ENCODE data around the gene CLCA4. TPM values are rescaled to one million over a fixed set of nuclear protein-coding genes. Genes with fewer than 3 reads are reported as not detected.
A peak's percentile ranks its signal among the peaks of the same experiment; 100 is the strongest.
"Not testable (repeated sequence)": the region's sequence is repeated elsewhere in the genome, so short reads cannot be mapped to it uniquely, and the experiment has no call there.

CLCA4 gene
- total RNA-seq, 1 donor = not detected

DNA sequence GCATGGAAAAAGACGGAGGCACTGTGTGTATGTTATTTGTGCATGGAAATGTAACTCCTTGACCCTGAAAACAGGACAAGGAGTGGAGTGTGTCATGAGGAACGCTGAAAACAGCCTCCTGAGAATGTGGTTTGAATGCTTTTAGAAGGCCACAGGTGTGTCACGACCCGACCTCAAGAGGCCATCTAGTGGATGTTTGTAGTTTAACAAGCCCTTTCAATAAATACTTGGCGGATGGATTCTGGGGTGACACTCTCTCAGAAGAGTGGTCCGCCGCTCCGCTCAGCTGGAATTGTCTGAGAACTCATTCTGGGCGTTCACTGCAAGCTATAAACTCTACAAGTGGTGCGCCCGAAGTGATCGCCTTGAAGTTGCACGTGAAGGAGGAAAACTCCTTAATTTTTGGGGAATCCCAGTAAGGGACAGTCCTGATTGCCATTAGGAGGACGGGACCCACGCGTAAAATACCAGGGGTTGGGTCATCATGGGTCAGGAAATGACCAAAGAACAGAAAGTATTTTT is 44.7 kb upstream of the CLCA4 start:
- TF ChIP-seq, protein P1, sequence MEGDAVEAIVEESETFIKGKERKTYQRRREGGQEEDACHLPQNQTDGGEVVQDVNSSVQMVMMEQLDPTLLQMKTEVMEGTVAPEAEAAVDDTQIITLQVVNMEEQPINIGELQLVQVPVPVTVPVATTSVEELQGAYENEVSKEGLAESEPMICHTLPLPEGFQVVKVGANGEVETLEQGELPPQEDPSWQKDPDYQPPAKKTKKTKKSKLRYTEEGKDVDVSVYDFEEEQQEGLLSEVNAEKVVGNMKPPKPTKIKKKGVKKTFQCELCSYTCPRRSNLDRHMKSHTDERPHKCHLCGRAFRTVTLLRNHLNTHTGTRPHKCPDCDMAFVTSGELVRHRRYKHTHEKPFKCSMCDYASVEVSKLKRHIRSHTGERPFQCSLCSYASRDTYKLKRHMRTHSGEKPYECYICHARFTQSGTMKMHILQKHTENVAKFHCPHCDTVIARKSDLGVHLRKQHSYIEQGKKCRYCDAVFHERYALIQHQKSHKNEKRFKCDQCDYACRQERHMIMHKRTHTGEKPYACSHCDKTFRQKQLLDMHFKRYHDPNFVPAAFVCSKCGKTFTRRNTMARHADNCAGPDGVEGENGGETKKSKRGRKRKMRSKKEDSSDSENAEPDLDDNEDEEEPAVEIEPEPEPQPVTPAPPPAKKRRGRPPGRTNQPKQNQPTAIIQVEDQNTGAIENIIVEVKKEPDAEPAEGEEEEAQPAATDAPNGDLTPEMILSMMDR (IDR thresholded peaks at IDR 0.05; ENCODE audit: extremely low read depth, low read depth, low read length) = peak; percentile 61
- not testable (repeated sequence) for H3K9me3 ChIP-seq (ENCODE audit: low read depth, low read length); H3K27me3 ChIP-seq (ENCODE audit: insufficient read depth, low read length); H3K4me1 ChIP-seq (ENCODE audit: insufficient read depth, low read length); H3K79me2 ChIP-seq (ENCODE audit: insufficient read depth, low read length); H3K27ac ChIP-seq (ENCODE audit: low read depth, low read length); H4K20me1 ChIP-seq (ENCODE audit: insufficient read depth, low read length); H3K36me3 ChIP-seq (ENCODE audit: insufficient read depth, low read length); DNase-seq (ENCODE audit: insufficient read length, low spot score, missing footprints)
- Histone ChIP-seq H3K4me2 (ENCODE audit: insufficient read depth, low read length) (peak overlapping the region; percentile 60), H2AFZ (ENCODE audit: low read length) (peak overlapping the region; percentile 77), H3K4me3 (ENCODE audit: insufficient read depth, low read length) (peak overlapping the region; percentile 62)

DNA sequence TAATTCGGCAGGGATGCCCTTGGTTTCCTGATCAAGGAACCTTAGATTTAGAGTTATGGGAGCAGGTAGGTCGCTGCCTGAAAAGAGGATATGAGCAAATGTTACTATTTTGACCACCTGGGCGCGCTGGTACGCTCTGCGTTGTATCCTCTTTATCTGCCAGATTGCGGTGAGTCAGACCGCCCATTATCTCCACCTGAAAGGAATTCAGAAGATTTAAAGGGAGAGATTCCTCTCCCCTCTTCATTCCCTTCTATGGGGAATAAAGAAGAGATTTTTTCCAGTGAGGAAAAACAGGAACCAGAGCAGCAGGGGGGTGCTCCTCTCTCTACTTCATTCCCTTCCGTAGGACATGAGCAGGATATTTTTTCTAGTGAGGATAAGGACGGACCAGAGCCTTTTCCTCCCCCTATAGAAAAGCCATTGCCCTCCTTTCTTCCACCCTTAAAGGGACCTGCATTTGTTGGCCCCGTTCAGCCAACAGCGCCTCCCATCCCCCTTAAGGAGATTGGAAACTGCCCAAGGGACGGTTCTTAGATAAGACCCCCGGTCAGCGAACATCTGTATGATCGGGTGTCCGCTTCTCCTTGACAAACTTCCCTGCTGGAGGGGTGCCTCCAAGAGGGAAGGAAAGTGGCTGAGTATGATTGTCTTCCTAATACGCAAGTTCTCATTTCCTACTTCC is 44.0 kb upstream of the CLCA4 start:
- peaks cover 3% of the 10 kb centered on the region for H3K27me3 ChIP-seq (ENCODE audit: insufficient read depth, low read length)
- H3K4me3 ChIP-seq (ENCODE audit: insufficient read depth, low read length) = peak overlapping the region; percentile 62
- no peaks in the 10 kb centered on the region for H3K4me1 ChIP-seq (ENCODE audit: insufficient read depth, low read length)
- H4K20me1 ChIP-seq (ENCODE audit: insufficient read depth, low read length) = no peaks in the 10 kb centered on the region
- H3K9me3 ChIP-seq (ENCODE audit: low read depth, low read length) = no peaks in the 10 kb centered on the region
- H3K4me2 ChIP-seq (ENCODE audit: insufficient read depth, low read length) = peak overlapping the region; percentile 60
- H3K79me2 ChIP-seq (ENCODE audit: insufficient read depth, low read length) = no peaks in the 10 kb centered on the region
- H3K36me3 ChIP-seq (ENCODE audit: insufficient read depth, low read length) = no peaks in the 10 kb centered on the region
- DNase-seq (ENCODE audit: insufficient read length, low spot score, missing footprints) = no peak
- H3K27ac ChIP-seq (ENCODE audit: low read depth, low read length) = no peak overlapping the region
- TF ChIP-seq, protein P1 (IDR thresholded peaks at IDR 0.05; ENCODE audit: extremely low read depth, low read depth, low read length) = no peak
- peak overlapping the region; percentile 77 for H2AFZ ChIP-seq (ENCODE audit: low read length)

DNA sequence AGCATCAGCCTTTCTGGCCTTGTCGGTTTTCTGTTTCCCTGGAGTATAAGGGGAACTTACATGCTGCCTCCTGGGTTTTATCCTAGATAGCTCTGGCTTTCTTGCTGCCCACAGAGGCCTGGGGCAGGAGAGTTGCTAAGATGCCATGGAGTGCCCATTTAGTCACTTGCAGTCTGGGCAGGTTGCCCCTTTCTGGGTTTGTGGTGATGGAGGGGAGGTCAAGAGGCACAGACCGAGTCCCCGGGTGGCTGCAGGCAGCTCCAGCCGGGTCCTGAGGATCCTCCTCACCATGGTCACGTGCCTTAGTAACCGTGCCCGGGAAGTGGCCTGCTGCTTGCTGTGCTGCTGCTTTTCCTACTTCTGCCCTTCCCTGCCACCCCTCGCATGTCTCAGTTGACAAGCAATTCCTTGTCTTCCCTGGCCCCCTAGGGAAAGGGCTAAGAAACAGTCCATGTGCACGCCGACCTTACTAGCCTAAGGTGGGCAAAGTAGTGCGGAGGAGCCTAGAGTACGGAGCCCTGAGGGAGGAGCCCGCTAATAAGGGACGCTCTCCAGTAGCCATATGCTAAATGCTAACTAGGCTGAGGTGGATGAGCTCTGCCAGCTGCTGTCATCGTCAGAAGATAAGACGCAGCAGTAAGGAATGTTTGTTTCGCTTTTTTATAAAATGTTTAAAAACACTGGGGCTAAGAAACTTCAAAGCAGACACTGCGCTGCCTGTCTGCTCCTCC is 43.3 kb upstream of the CLCA4 start:
- TF ChIP-seq, protein P1 (IDR thresholded peaks at IDR 0.05; ENCODE audit: extremely low read depth, low read depth, low read length) = no peak
- Histone ChIP-seq H3K4me1 (ENCODE audit: insufficient read depth, low read length) (peaks cover 5% of the 10 kb centered on the region), H3K4me2 (ENCODE audit: insufficient read depth, low read length) (no peak overlapping the region), H3K79me2 (ENCODE audit: insufficient read depth, low read length) (no peaks in the 10 kb centered on the region), H3K9me3 (ENCODE audit: low read depth, low read length) (no peaks in the 10 kb centered on the region), H4K20me1 (ENCODE audit: insufficient read depth, low read length) (no peaks in the 10 kb centered on the region), H3K36me3 (ENCODE audit: insufficient read depth, low read length) (no peaks in the 10 kb centered on the region), H3K4me3 (ENCODE audit: insufficient read depth, low read length) (no peak overlapping the region), H2AFZ (ENCODE audit: low read length) (peak overlapping the region; percentile 36), H3K27me3 (ENCODE audit: insufficient read depth, low read length) (peaks cover 3% of the 10 kb centered on the region), H3K27ac (ENCODE audit: low read depth, low read length) (no peak overlapping the region)
- DNase-seq (ENCODE audit: insufficient read length, low spot score, missing footprints) = no peak

DNA sequence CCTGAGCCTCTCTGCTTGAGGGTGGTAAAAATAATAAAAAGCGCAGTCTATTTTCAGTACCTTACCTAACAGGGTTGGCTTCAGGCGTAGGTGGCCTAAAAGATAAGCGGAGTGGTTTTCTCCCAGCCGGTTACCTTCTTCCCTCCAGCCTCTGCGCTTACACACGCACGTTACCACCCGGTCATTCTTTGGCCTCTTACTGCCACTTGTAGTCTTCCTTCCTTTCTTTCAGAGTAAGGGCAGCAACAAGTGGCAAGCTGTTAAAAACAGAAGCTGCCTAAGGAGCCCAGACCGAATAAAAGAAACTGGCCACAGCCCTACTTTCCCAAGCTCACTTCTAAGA is 42.8 kb upstream of the CLCA4 start:
- H4K20me1 ChIP-seq (ENCODE audit: insufficient read depth, low read length) = no peaks in the 10 kb centered on the region
- no peaks in the 10 kb centered on the region for H3K79me2 ChIP-seq (ENCODE audit: insufficient read depth, low read length)
- H3K36me3 ChIP-seq (ENCODE audit: insufficient read depth, low read length) = no peaks in the 10 kb centered on the region
- H3K27me3 ChIP-seq (ENCODE audit: insufficient read depth, low read length) = no peaks in the 10 kb centered on the region
- H3K4me1 ChIP-seq (ENCODE audit: insufficient read depth, low read length) = peaks cover 5% of the 10 kb centered on the region
- H3K9me3 ChIP-seq (ENCODE audit: low read depth, low read length) = no peaks in the 10 kb centered on the region
- TF ChIP-seq, protein P1 (IDR thresholded peaks at IDR 0.05; ENCODE audit: extremely low read depth, low read depth, low read length) = no peak
- no peak overlapping the region for H3K27ac ChIP-seq (ENCODE audit: low read depth, low read length)
- H2AFZ ChIP-seq (ENCODE audit: low read length) = no peak overlapping the region
- no peak overlapping the region for H3K4me3 ChIP-seq (ENCODE audit: insufficient read depth, low read length)
- no peak overlapping the region for H3K4me2 ChIP-seq (ENCODE audit: insufficient read depth, low read length)
- no peak for DNase-seq (ENCODE audit: insufficient read length, low spot score, missing footprints)

All from osteoblast (primary cell).